ENCODE measurements around the gene LIPF.

LIPF gene

GRCh38 chr10:88642209-88642608, 22.0 kb upstream of the LIPF start:
- H3K27ac ChIP-seq = 0 out of 22 replicates have a peak overlapping the region, but pooled peaks of 1 of the 11 experiments have one; percentile 24
- no peaks in the 10 kb centered on the region for H4K20me1 ChIP-seq
- TF ChIP-seq Cebpa-rat (IDR thresholded peaks at IDR 0.05) = no peak
- H3K36me3 ChIP-seq = no peaks in the 10 kb centered on the region
- no peak overlapping the region for H3K4me3 ChIP-seq
- peaks cover 12 to 22% (median 16%) of the 10 kb centered on the region in 11 experiments for H3K9me3 ChIP-seq (replicated peaks in 1 of 11)
- peaks cover 0 to 26% (median 0%) of the 10 kb centered on the region in 10 experiments; a peak in 7 of 20 replicates for H3K4me1 ChIP-seq
- H3K9ac ChIP-seq = no peak overlapping the region
- H3K4me2 ChIP-seq = peak overlapping the region in 3 of 11 experiments; percentile 46 to 65 (median 60); a peak in 5 of 22 replicates
- no peaks in the 10 kb centered on the region for H3K27me3 ChIP-seq

GRCh38 chr10:88642963-88643362, 21.3 kb upstream of the LIPF start:
- H4K20me1 ChIP-seq = no peaks in the 10 kb centered on the region
- no peak overlapping the region for H3K4me3 ChIP-seq
- peak overlapping the region in 1 of 11 experiments; percentile 24; a peak in 1 of 22 replicates for H3K27ac ChIP-seq
- H3K9me3 ChIP-seq (replicated peaks in 1 of 11) = peaks cover 7 to 15% (median 8%) of the 10 kb centered on the region in 11 experiments
- H3K4me1 ChIP-seq = peaks cover 0 to 26% (median 0%) of the 10 kb centered on the region in 10 experiments; a peak in 7 of 20 replicates
- H3K27me3 ChIP-seq = no peaks in the 10 kb centered on the region
- peak overlapping the region in 4 of 11 experiments; percentile 22 to 78 (median 62); a peak in 7 of 22 replicates for H3K4me2 ChIP-seq
- no peak overlapping the region for H3K9ac ChIP-seq
- TF ChIP-seq Cebpa-rat (IDR thresholded peaks at IDR 0.05) = no peak
- H3K36me3 ChIP-seq = no peaks in the 10 kb centered on the region

- H3K27ac ChIP-seq = no peak overlapping the region
- no peaks in the 10 kb centered on the region for H3K9me3 ChIP-seq (replicated peaks in 1 of 11)
- H3K9ac ChIP-seq = no peak overlapping the region
- peak overlapping the region in 1 of 11 experiments; percentile 27; a peak in 1 of 22 replicates for H3K4me2 ChIP-seq
- H3K4me3 ChIP-seq = no peak overlapping the region
- no peaks in the 10 kb centered on the region for H3K27me3 ChIP-seq
- H3K36me3 ChIP-seq = no peaks in the 10 kb centered on the region
- no peak for TF ChIP-seq Cebpa-rat (IDR thresholded peaks at IDR 0.05)
- no peaks in the 10 kb centered on the region for H4K20me1 ChIP-seq
- peaks cover 0 to 26% (median 0%) of the 10 kb centered on the region in 10 experiments; a peak in 7 of 20 replicates for H3K4me1 ChIP-seq
Measured at GRCh38 chr10:88647061-88647615, 17.1 kb upstream of the LIPF start.

GRCh38 chr10:88651101-88651551, 13.1 kb upstream of the LIPF start:
- Histone ChIP-seq H3K27ac (no peak overlapping the region), H3K4me1 (peaks cover 0 to 6% (median 0%) of the 10 kb centered on the region in 10 experiments; a peak in 2 of 20 replicates), H3K4me2 (no peak overlapping the region), H3K4me3 (no peak overlapping the region), H3K36me3 (no peaks in the 10 kb centered on the region), H3K9me3 (replicated peaks in 1 of 11) (no peaks in the 10 kb centered on the region), H3K27me3 (no peaks in the 10 kb centered on the region), H4K20me1 (no peaks in the 10 kb centered on the region), H3K9ac (no peak overlapping the region)
- TF ChIP-seq Cebpa-rat (IDR thresholded peaks at IDR 0.05) = no peak

GRCh38 chr10:88652616-88653015, 11.6 kb upstream of the LIPF start:
- Histone ChIP-seq H3K4me1 (no peaks in the 10 kb centered on the region), H3K27ac (no peak overlapping the region), H4K20me1 (no peaks in the 10 kb centered on the region), H3K36me3 (no peaks in the 10 kb centered on the region), H3K4me2 (no peak overlapping the region), H3K9me3 (replicated peaks in 1 of 11) (no peaks in the 10 kb centered on the region), H3K4me3 (no peak overlapping the region), H3K27me3 (no peaks in the 10 kb centered on the region), H3K9ac (no peak overlapping the region)
- TF ChIP-seq Cebpa-rat (IDR thresholded peaks at IDR 0.05) = no peak

- no peak overlapping the region for H3K27ac ChIP-seq
- H3K9ac ChIP-seq = no peak overlapping the region
- peaks cover 0 to 16% (median 2%) of the 10 kb centered on the region in 10 experiments; a peak in 7 of 20 replicates for H3K4me1 ChIP-seq
- TF ChIP-seq Cebpa-rat (IDR thresholded peaks at IDR 0.05) = no peak
- no peak overlapping the region for H3K4me3 ChIP-seq
- no peak overlapping the region for H3K4me2 ChIP-seq
- no peaks in the 10 kb centered on the region for H3K36me3 ChIP-seq
- no peaks in the 10 kb centered on the region for H4K20me1 ChIP-seq
- 0 out of 22 replicates have a peak, but pooled peaks cover 0 to 3% (median 0%) of the 10 kb centered on the region in 11 experiments for H3K9me3 ChIP-seq (replicated peaks in 1 of 11)
- H3K27me3 ChIP-seq = no peaks in the 10 kb centered on the region
Measured at GRCh38 chr10:88657901-88658300, 6.3 kb upstream of the LIPF start.

- Histone ChIP-seq H3K9ac (no peak overlapping the region), H3K4me3 (no peak overlapping the region), H3K27me3 (no peaks in the 10 kb centered on the region), H3K27ac (no peak overlapping the region), H3K36me3 (no peaks in the 10 kb centered on the region), H3K4me1 (peaks cover 0 to 16% (median 2%) of the 10 kb centered on the region in 10 experiments; a peak in 7 of 20 replicates), H3K9me3 (replicated peaks in 1 of 11) (peaks cover 0 to 8% (median 3%) of the 10 kb centered on the region in 11 experiments; a peak in 7 of 22 replicates), H3K4me2 (peak overlapping the region in 5 of 11 experiments; percentile 11 to 35 (median 22); a peak in 5 of 22 replicates), H4K20me1 (no peaks in the 10 kb centered on the region)
- TF ChIP-seq Cebpa-rat (IDR thresholded peaks at IDR 0.05) = no peak
Measured at GRCh38 chr10:88659725-88660597, 4.3 kb upstream of the LIPF start.

GRCh38 chr10:88660598-88660884, 3.7 kb upstream of the LIPF start:
- H4K20me1 ChIP-seq = no peaks in the 10 kb centered on the region
- no peaks in the 10 kb centered on the region for H3K27me3 ChIP-seq

GRCh38 chr10:88661018-88661417, 3.2 kb upstream of the LIPF start:
- TF ChIP-seq Cebpa-rat (IDR thresholded peaks at IDR 0.05) = no peak
- H3K36me3 ChIP-seq = no peaks in the 10 kb centered on the region
- H3K27me3 ChIP-seq = no peaks in the 10 kb centered on the region
- H3K4me1 ChIP-seq = peaks cover 0 to 16% (median 2%) of the 10 kb centered on the region in 10 experiments; a peak in 7 of 20 replicates
- no peak overlapping the region for H3K27ac ChIP-seq
- no peak overlapping the region for H3K9ac ChIP-seq
- H4K20me1 ChIP-seq = no peaks in the 10 kb centered on the region
- H3K4me2 ChIP-seq = peak overlapping the region in 1 of 11 experiments; percentile 11; a peak in 2 of 22 replicates
- peaks cover 0 to 8% (median 3%) of the 10 kb centered on the region in 11 experiments; a peak in 7 of 22 replicates for H3K9me3 ChIP-seq (replicated peaks in 1 of 11)
- no peak overlapping the region for H3K4me3 ChIP-seq

More at GRCh38 chr10:88660598-88660884, 3.7 kb upstream of the LIPF start:
- no peak overlapping the region for H3K4me3 ChIP-seq
- H3K9me3 ChIP-seq (replicated peaks in 1 of 11) = peaks cover 0 to 8% (median 3%) of the 10 kb centered on the region in 11 experiments; a peak in 7 of 22 replicates
- H3K27ac ChIP-seq = no peak overlapping the region
- H3K9ac ChIP-seq = no peak overlapping the region
- no peak for TF ChIP-seq Cebpa-rat (IDR thresholded peaks at IDR 0.05)
- H3K4me2 ChIP-seq = no peak overlapping the region; a peak in 4 of 22 replicates
- H3K36me3 ChIP-seq = no peaks in the 10 kb centered on the region
- H3K4me1 ChIP-seq = peaks cover 0 to 16% (median 2%) of the 10 kb centered on the region in 10 experiments; a peak in 7 of 20 replicates

Data from BLaER1 treated with 17β-estradiol and CSF1 and Interleukin-3, amounts not matched to agents 10 nM and 100 nM (cell line).